ENCODE data around the gene MSL3B.

Gene MSL3B

GRCh38 chr2:233832414-233832813, 35.8 kb downstream of the MSL3B start:
- DNase-seq = no peak

DNA sequence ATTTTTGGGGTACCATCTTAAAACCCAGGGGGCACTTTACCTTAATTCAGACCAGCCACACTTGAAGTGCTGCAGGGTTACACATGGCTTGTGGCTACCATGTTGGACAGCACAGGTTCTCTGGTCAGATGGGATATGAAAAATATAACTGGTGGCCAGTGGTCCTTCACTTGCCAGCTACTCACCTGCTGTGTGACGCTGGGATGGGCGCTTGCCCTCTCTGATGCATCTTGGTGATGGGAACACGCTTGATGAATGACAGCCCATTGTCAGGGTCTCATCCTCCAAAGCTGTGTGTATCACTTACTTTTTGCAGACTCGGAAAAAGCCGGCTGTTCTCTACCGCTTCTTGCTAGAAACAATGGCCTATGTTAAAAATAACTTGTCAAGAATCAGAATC, 36.3 kb downstream of the MSL3B start:
- no peak for DNase-seq

- DNase-seq = no peak
Observed at GRCh38 chr2:233831011-233831721, 37.0 kb downstream of the MSL3B start.

GRCh38 chr2:233830111-233830802, 37.9 kb downstream of the MSL3B start:
- DNase-seq = no peak

GRCh38 chr2:233829193-233830110, 38.7 kb downstream of the MSL3B start:
- DNase-seq = no peak

DNA sequence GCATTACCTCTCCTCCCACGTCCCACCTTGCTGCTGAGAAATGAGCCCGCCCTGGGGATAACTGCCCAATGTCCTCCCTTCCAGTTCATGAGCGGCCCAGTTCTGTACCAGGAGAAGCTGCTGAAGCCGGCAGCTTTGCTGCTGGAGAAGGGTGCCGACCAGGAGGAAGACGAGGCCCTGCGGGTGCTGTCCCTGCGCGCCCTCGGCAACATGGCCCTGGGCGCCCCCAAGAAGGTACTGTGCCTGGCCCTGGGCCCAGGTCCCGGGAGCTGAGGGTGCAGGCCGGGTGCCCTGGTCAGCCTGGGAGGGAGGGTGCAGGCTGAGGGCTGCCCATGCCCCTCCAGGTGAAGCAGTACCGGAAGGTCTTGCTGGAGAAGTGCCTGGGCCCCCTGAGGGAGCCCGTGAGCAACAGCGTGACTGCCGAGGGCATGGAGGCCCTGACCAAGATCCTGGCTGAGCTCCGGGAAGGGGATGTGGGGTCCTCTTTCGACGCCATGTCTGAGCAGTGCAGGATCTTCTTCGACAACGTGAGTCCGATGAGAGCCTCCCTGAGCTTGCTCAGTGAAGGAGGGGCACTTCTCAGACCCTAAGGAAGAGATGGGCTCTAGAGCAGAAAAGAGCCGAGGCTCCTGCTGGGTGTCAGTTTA, 39.5 kb downstream of the MSL3B start:
- no peak for DNase-seq

DNA sequence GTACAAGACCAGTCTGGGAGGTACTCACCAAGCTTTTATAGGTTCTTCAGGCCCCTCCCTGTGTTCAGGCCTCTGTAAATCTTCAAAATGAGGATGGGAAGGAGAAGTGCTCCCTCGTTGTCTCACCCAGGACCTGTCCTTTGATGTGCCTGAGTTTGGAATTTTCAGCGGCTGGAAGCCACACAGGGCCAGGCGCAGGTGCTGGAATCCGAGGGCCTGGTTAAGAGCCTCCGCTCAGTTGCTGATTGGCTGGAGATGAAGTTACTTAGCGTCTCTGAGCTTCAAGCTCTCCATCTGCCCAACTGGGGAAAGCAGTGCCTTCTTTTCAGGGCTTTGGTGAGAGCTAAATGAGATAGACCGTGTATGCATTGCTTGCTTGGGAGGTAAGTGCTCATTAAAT, 43.8 kb downstream of the MSL3B start:
- no peak for DNase-seq

- DNase-seq = no peak
Observed at GRCh38 chr2:233823731-233824121, 44.5 kb downstream of the MSL3B start.

- DNase-seq = no peak
Observed at GRCh38 chr2:233822781-233823730, 45.1 kb downstream of the MSL3B start.

GRCh38 chr2:233822101-233822771, 46.0 kb downstream of the MSL3B start:
- no peak for DNase-seq

DNA sequence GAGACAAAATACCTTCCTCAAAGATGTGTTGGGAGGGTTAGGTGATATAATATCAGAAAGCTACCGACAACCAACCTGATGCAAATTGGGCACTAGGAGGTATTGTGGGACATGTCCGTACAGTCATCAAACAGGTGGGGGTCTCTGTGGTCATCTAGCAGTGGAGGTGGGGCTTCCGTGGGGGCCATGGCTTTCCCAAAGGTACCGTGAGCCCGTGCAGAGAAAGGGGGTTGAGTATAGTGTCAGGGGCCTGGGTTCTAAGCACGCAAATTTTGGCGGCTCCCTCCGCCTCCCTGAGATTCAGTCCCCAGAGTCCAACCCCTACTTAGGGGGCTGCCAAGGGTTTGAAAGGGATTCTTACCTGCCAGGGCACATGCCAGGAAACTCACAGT, 46.5 kb downstream of the MSL3B start:
- DNase-seq = no peak

GRCh38 chr2:233821196-233821595, 47.0 kb downstream of the MSL3B start:
- no peak for DNase-seq

DNA sequence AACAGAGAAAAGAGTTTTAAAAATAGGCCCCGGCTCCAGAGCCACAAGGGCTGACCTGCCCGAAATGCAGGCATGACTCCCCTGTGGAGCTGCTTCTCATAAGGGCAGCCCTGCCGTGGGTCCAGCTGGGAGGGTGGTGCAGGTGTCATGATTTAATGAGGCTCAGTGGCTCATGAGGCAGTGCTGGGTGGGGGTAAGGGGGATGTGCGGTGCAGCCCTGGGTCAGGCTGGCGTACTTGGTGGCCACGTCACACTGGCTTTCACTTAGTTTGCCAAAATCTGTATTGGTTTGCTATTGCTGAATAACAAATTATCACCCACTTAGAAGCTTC, 47.4 kb downstream of the MSL3B start:
- DNase-seq = no peak

GRCh38 chr2:233819884-233820773, 48.1 kb downstream of the MSL3B start:
- no peak for DNase-seq

- no peak for DNase-seq
Observed at GRCh38 chr2:233818639-233819621, 49.3 kb downstream of the MSL3B start.

GRCh38 chr2:233817995-233818638, 50.1 kb downstream of the MSL3B start:
- DNase-seq = no peak

DNA sequence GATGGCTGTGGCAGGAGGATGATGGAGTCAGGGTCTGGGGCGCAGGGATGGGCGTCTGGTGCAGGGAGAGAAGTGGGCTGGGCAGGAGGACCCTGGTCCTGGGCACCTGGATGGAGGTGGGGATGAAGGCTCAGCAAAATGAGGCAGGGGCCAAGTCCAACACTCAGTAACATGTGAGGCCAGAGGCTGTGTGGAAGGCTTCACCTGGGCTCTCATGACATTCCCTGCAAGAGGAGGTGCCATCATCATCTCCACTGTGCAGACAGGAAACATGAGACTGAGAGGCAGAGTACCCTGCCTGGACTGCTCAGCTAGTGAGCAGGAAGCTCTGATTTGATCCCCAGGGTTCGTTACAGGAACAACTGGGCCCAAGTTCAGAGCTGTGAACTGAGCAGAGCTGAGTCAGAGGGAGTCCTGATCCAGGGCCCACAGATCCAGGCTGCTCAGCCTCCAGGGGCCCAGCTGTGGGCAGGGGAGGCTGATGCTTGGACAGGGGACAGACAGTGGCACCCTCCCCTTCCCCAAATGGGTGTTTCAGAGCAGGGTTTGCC, 50.8 kb downstream of the MSL3B start:
- no peak for DNase-seq

GRCh38 chr2:233816771-233817170, 51.4 kb downstream of the MSL3B start:
- DNase-seq = no peak

All from hindlimb muscle (tissue), 1 donor.